Lung (tissue), 12 donors: ENCODE data around the gene PPP1R13B. TPM values are rescaled to one million over a fixed set of nuclear protein-coding genes. Genes with fewer than 3 reads are reported as not detected.

ENCODE experiments used
- ATAC-seq: fragments of 200-7000 bp; cut with Tn5 transposase; one replicate; pipeline ENCODE4 v1.9.1; 2020; ENCODE audit warnings: moderate number of reproducible peaks; ENCODE audit not compliant: insufficient read depth, low FRiP score
- DNase-seq, 3 donors: peaks; one replicate each; pipeline ENCODE4 v3.0.0-alpha.2; 2013 to 2017
- H3K27ac ChIP-seq, 2 donors: one replicate each; pipeline ENCODE4 v1.5.1; 2013; ENCODE audit warnings: mild to moderate bottlenecking in 2 of 2, moderate library complexity in 2 of 2, control low read depth in 1 of 2, inconsistent platforms in 1 of 2, low read depth in 1 of 2, low read length in 1 of 2
- H3K27me3 ChIP-seq, 3 donors: one replicate each; pipeline ENCODE4 v1.5.1; 2013; ENCODE audit warnings: low read length in 2 of 3; ENCODE audit not compliant: control insufficient read depth in 3 of 3, insufficient read depth in 3 of 3
- H3K36me3 ChIP-seq, 4 donors: one replicate each; pipeline ENCODE4 v1.5.1; 2013; ENCODE audit warnings: low read length in 4 of 4, mild to moderate bottlenecking in 1 of 4, moderate library complexity in 1 of 4; ENCODE audit not compliant: control insufficient read depth in 4 of 4, insufficient read depth in 4 of 4
- H3K4me1 ChIP-seq, 5 donors: one replicate each; pipeline ENCODE4 v1.5.1; 2013; ENCODE audit warnings: low read length in 5 of 5, mild to moderate bottlenecking in 2 of 5, moderate library complexity in 1 of 5; ENCODE audit not compliant: control insufficient read depth in 5 of 5, insufficient read depth in 5 of 5
- H3K4me3 ChIP-seq: one replicate; pipeline ENCODE4 v1.5.1; 2013; ENCODE audit warnings: mild to moderate bottlenecking, control low read depth, moderate library complexity
- H3K9ac ChIP-seq, 2 donors: one replicate each; pipeline ENCODE4 v1.5.1; 2013; ENCODE audit warnings: low read length in 2 of 2, control low read depth in 1 of 2; ENCODE audit not compliant: insufficient read depth in 1 of 2
- H3K9me3 ChIP-seq, 4 donors: one replicate each; pipeline ENCODE4 v1.5.1; 2013; ENCODE audit warnings: low read length in 3 of 4, mild to moderate bottlenecking in 1 of 4, moderate library complexity in 1 of 4; ENCODE audit not compliant: control insufficient read depth in 4 of 4, insufficient read depth in 3 of 4
- CTCF ChIP-seq: IDR thresholded peaks from 2 replicates; pipeline ENCODE4 v1.5.1; 2012; ENCODE audit warnings: mild to moderate bottlenecking; ENCODE audit errors: control extremely low read depth, extremely low read depth
- WGBS, 2 donors: extraction: QIAGEN DNeasy Blood & Tissue Kit; methylation state at CpG; one replicate each; pipeline ENCODE4 v1.1.7; 2013; 5-methylcytosine and 5-hydroxymethylcytosine counted together
- polyA plus RNA-seq, 2 donors: library from polyadenylated mRNA; stranded (reverse); fragments of 200-250 nt; gene quantifications; one replicate each; pipeline ENCODE4 v1.2.1, GENCODE V29; 2013
- total RNA-seq, 2 donors: library from RNA; depleted of rRNA in 1 of 2; stranded (reverse); fragments of >200 nt in 1 of 2; gene quantifications; one replicate each; pipeline ENCODE4 v1.2.1, GENCODE V29; 2014 to 2021
- donor health status: control.
- donor health status: control.
- donor health status: Bipolar disorder and iron deficiency.
- donor health status: healthy.
- donor health status: DM: yes; HTN: yes; CAD: no.

The PPP1R13B gene
- total and polyA plus RNA-seq, 4 donors: 12.0 to 66.6 (median 38.4) TPM

DNA sequence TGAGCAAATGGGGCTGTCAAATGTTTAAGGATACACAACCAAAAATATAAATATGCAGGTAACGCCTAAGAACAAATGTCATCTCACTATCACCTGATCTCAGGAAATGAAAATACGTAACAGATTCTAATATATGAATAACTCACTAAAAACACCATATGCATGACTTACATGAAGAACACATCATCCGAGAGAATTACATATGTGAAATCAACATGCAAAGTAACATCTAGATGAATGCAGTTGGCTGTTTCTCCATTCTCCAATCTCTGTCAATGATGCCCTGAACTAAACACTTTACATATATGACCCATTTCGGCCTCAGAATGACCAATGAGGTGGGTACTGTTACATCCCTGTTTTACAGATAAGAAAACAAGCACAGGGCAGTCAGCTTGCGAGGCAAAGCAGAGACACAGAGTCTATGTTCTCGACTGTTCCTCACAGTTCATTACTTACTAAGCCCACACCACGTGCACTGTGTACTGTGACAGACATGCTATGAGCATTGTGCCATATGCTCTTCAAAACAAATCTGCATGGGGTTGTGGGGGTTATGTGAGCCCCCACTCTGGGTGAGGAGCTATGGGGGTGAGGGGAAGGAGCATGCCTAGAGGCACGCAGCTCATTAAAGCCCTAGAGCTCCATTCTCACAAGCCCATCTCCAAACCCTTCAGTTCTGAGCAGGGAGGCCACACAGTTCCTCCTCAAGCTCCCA, 89.2 kb downstream of the PPP1R13B start:
- Histone ChIP-seq H3K27ac (no peak overlapping the region), H3K9me3 (no peaks in the 10 kb centered on the region), H3K4me3 (no peak overlapping the region), H3K36me3 (peaks cover 0 to 12% (median 5%) of the 10 kb centered on the region in 4 donors), H3K4me1 (peaks cover 0 to 8% (median 0%) of the 10 kb centered on the region in 5 donors), H3K9ac (no peak overlapping the region), H3K27me3 (no peaks in the 10 kb centered on the region)
- DNase-seq (peak in 1 of 3 donors; percentile 43), ATAC-seq (no peak)
- 90 to 93% methylated on average over 8 of the region's 8 CpGs for WGBS, 2 donors
- no peak for TF ChIP-seq CTCF

- no peak overlapping the region for H3K4me3 ChIP-seq
- H3K9ac ChIP-seq: no peak overlapping the region
- WGBS, 2 donors: 81 to 84% methylated on average over 6 of the region's 6 CpGs
- peaks cover 0 to 16% (median 7%) of the 10 kb centered on the region in 4 donors for H3K36me3 ChIP-seq
- no peaks in the 10 kb centered on the region for H3K27me3 ChIP-seq
- no peak for TF ChIP-seq CTCF
- H3K4me1 ChIP-seq: peaks cover 0 to 8% (median 0%) of the 10 kb centered on the region in 5 donors
- H3K27ac ChIP-seq: no peak overlapping the region
- ATAC-seq (no peak), DNase-seq (no peak)
- H3K9me3 ChIP-seq: no peaks in the 10 kb centered on the region
Observed at GRCh38 chr14:103755060-103755459, 92.3 kb downstream of the PPP1R13B start.

GRCh38 chr14:103753774-103754173, 93.6 kb downstream of the PPP1R13B start:
- Histone ChIP-seq H3K9ac (no peak overlapping the region), H3K4me3 (no peak overlapping the region), H3K9me3 (no peaks in the 10 kb centered on the region), H3K27ac (no peak overlapping the region), H3K4me1 (peaks cover 0 to 8% (median 0%) of the 10 kb centered on the region in 5 donors), H3K36me3 (peaks cover 0 to 16% (median 8%) of the 10 kb centered on the region in 4 donors), H3K27me3 (no peaks in the 10 kb centered on the region)
- DNase-seq (no peak), ATAC-seq (no peak)
- TF ChIP-seq CTCF: no peak
- 86 to 88% methylated on average over 9 of the region's 9 CpGs for WGBS, 2 donors

- Histone ChIP-seq H3K4me1 (no peaks in the 10 kb centered on the region), H3K27ac (no peak overlapping the region), H3K36me3 (peaks cover 0 to 39% (median 8%) of the 10 kb centered on the region in 4 donors), H3K9ac (no peak overlapping the region), H3K9me3 (no peaks in the 10 kb centered on the region), H3K4me3 (no peak overlapping the region), H3K27me3 (no peaks in the 10 kb centered on the region)
- ATAC-seq: no peak
- TF ChIP-seq CTCF: no peak
- no peak for DNase-seq
- WGBS, 2 donors: 90 to 91% methylated on average over 5 of the region's 5 CpGs
Observed at GRCh38 chr14:103749860-103750259, 97.5 kb downstream of the PPP1R13B start.
